Endodermal cell (in vitro differentiated cells): Measurements from ENCODE around the gene MS4A8. TPM values are rescaled to one million over a fixed set of nuclear protein-coding genes. Genes with fewer than 3 reads are reported as not detected.
A peak's percentile ranks its signal among the peaks of the same experiment; 100 is the strongest.
"Not testable (repeated sequence)": the region's sequence is repeated elsewhere in the genome, so short reads cannot be mapped to it uniquely, and the experiment has no call there.

ENCODE experiments used
- DNase-seq: peaks from one replicate; pipeline ENCODE4 v3.0.0-alpha.2; 2017
- H3K27ac ChIP-seq: 2 replicates; pipeline ENCODE4 v1.5.1; 2013; ENCODE audit warnings: mild to moderate bottlenecking, low read depth, low read length, moderate library complexity
- H3K27me3 ChIP-seq: 2 replicates; pipeline ENCODE4 v1.6.1; 2013; ENCODE audit warnings: mild to moderate bottlenecking, low read length, moderate library complexity; ENCODE audit not compliant: insufficient read depth, control insufficient read depth, poor library complexity, severe bottlenecking
- H3K36me3 ChIP-seq: 2 replicates; pipeline ENCODE4 v1.7.0; 2013; ENCODE audit warnings: mild to moderate bottlenecking, low read length, moderate library complexity; ENCODE audit not compliant: control insufficient read depth, insufficient read depth
- H3K4me1 ChIP-seq: one replicate; pipeline ENCODE4 v1.7.0; 2013; ENCODE audit warnings: low read length; ENCODE audit not compliant: control insufficient read depth, insufficient read depth
- H3K4me3 ChIP-seq: 2 replicates; pipeline ENCODE4 v1.5.1; 2013; ENCODE audit warnings: mild to moderate bottlenecking, low read length, moderate library complexity
- H3K9ac ChIP-seq: 2 replicates; pipeline ENCODE4 v1.6.1; 2013; ENCODE audit warnings: mild to moderate bottlenecking, low read length, moderate library complexity; ENCODE audit not compliant: poor library complexity, severe bottlenecking; ENCODE audit errors: extremely low read depth
- H3K9me3 ChIP-seq: 2 replicates; pipeline ENCODE4 v1.6.1; 2013; ENCODE audit warnings: mild to moderate bottlenecking, low read length, moderate library complexity; ENCODE audit not compliant: control insufficient read depth
- H3K27ac Mint-ChIP-seq: 2 replicates; pipeline ENCODE4 v1.8.0; 2020; ENCODE audit warnings: mixed read lengths
- H3K27me3 Mint-ChIP-seq: 2 replicates; pipeline ENCODE4 v1.8.0; 2021; ENCODE audit warnings: mild to moderate bottlenecking, mixed read lengths; ENCODE audit not compliant: insufficient read depth
- H3K36me3 Mint-ChIP-seq: 2 replicates; pipeline ENCODE4 v1.8.0; 2020; ENCODE audit warnings: low read depth, mixed read lengths
- H3K4me1 Mint-ChIP-seq: 2 replicates; pipeline ENCODE4 v1.8.0; 2020; ENCODE audit warnings: mixed read lengths
- H3K4me3 Mint-ChIP-seq: 2 replicates; pipeline ENCODE4 v1.8.0; 2020; ENCODE audit warnings: mild to moderate bottlenecking, moderate library complexity, mixed read lengths
- H3K9me3 Mint-ChIP-seq: 2 replicates; pipeline ENCODE4 v1.8.0; 2020; ENCODE audit warnings: mild to moderate bottlenecking, mixed read lengths
- CTCF ChIP-seq: fragments of 200-600 bp; sonication (generic); conservative IDR thresholded peaks from 2 replicates; pipeline ENCODE4 v1.5.0; 2021; ENCODE audit warnings: antibody characterized with exemption, mild to moderate bottlenecking
- WGBS, 2 experiments: methylation state at CpG; one replicate each; pipeline versions ENCODE4 v1.1.5 to v1.1.7; 2013; ENCODE audit warnings: missing lambda C conversion rate in 2 of 2, mixed read lengths in 1 of 2; ENCODE audit not compliant: insufficient coverage in 1 of 2, insufficient read length in 1 of 2; 5-methylcytosine and 5-hydroxymethylcytosine counted together
- total RNA-seq, 2 donors: library from RNA; stranded (reverse); fragmentation: NEBNext Ultra II Directional in 1 of 2; extraction: Animal tissue kit (Norgen Biotek cat#: 25700) in 1 of 2; gene quantifications; 2 replicates in 1 of 2; 3 replicates in 1 of 2; pipeline ENCODE4 v1.2.1, GENCODE V29; 2021

The MS4A8 gene
- total RNA-seq, 2 donors from 2014 or later, result not detected

DNA sequence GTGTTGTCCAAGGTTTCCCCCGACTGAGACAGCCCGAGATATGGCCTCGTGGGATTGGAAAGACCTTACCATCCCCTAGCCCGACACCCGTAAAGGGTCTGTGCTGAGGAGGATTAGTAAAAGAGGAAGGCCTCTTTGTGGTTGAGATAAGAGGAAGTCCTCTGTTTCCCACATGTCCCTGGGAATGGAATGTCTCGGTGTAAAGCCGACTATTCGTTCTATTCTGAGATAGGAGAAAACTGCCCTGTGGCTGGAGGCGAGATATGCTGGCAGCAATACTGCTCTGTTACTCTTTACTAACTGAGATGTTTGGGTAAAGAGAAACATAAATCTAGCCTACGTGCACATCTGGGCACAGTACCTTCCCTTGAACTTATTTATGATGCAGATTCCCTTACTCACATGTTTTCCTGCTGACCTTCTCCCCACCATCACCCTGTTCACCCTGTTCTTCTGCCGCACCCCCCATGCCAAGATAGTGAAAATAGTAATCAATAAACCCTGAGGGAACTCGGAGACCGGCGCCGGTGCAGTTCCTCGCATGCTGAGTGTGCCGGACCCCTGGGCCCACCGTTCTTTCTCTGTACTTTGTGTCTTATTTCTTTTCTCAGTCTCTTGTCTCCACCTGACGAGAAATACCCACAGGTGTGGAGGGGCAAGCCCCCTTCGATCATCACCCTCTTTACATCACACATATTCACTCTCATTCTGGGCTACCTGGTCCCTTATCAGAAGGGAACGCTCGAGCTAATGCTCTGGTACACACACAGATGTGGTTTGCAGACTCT lies 60.2 kb downstream of the MS4A8 start:
- H3K4me1 ChIP-seq, H3K27me3 ChIP-seq, H3K27ac Mint-ChIP-seq, H3K4me1 Mint-ChIP-seq, H3K36me3 Mint-ChIP-seq, H3K9me3 ChIP-seq, DNase-seq, H3K4me3 ChIP-seq, H3K9me3 Mint-ChIP-seq, H3K27me3 Mint-ChIP-seq, H3K9ac ChIP-seq, H3K27ac ChIP-seq, H3K4me3 Mint-ChIP-seq, H3K36me3 ChIP-seq: not testable (repeated sequence)
- 86 to 92% methylated on average over 11 to 22 of the region's 22 CpGs for WGBS, 2 experiments

DNA sequence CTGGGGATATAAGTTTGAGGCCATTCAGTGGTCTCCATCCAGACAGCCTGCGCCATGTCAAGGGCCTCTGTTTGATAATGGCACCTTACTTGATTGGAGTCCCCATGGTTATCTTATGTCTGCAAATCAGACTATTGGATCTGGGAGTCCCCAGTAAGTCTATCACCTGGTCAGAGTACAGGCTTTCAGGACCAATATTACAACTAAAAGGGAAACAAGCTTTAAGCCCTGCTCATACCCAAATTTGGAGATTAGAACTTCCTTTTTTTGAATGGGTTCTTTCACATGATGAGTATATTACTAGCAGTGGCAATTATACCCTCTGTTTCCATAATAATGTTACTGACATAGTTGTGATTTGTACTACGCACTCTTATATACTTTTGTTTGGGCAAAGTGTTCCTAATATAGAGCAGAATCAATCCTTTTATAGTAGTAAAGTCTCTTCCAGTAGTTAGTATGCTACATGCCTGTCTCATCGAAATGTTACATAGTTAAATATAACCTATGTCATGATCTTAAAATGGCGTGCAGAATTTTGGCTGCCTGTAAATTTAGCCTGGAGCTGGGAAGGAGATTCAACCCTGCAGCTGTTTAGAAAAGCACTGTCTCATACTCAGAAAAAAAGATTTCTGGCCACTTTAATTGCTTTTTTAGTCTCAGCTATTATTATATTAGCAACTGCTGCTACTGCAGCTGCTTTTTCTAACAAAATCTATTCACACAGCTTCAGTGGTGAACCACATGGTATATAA lies 62.2 kb downstream of the MS4A8 start:
- no peak for TF ChIP-seq CTCF
- 93 to 97% methylated on average over 3 to 4 of the region's 4 CpGs for WGBS, 2 experiments

DNA sequence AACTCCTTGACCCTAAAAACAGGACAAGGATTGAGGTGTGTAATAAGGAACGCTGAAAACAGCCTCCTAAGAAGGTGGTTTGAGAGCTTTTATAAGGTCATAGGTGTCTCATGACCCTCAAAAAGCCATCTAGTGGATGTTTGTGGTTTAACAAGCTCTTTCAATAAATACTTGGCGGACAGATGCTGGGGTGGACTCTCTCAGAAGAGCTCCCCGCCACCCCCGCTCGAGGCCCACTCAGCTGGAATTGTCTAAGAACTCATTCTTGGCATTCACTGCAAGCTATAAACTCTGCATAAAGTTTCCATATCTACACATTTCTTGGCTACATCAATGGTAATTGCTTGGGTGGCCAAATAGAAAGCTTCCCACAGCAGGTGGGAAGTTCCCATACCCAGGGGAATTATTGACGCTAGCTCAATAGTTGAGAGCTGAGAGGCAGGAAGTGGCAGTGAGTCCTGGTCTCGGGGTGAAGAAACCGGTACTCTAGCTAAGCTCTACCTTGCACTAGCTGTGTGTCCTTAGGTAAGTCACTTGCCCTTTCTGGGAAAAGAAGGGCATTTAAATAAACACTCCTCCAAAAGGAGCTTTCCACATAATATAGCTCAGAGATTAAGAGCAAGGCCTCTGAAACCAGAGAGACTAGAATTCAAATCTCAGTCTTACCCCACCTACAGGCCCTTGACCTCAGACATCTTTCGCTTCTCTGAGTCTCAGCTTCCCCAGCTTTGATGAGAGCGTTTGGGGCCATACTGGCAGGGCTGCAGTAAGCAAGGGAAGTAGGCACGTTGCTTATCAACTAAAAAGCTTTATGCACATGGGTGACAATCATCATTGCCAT lies 63.7 kb downstream of the MS4A8 start:
- no peak overlapping the region for H3K4me3 ChIP-seq
- H3K27ac ChIP-seq, result no peak overlapping the region
- peaks cover 11% of the 10 kb centered on the region for H3K27me3 Mint-ChIP-seq
- H3K9me3 ChIP-seq, result no peaks in the 10 kb centered on the region
- H3K4me1 Mint-ChIP-seq, result peaks cover 2% of the 10 kb centered on the region
- H3K27ac Mint-ChIP-seq, result no peak overlapping the region
- no peaks in the 10 kb centered on the region for H3K4me1 ChIP-seq
- no peaks in the 10 kb centered on the region for H3K36me3 ChIP-seq
- peak; percentile 73 for TF ChIP-seq CTCF
- H3K36me3 Mint-ChIP-seq, result no peaks in the 10 kb centered on the region
- WGBS, 2 experiments, result 66 to 70% methylated on average over 7 to 11 of the region's 11 CpGs
- H3K27me3 ChIP-seq, result peaks cover 6% of the 10 kb centered on the region
- no peaks in the 10 kb centered on the region for H3K9me3 Mint-ChIP-seq
- H3K4me3 Mint-ChIP-seq, result no peak overlapping the region
- no peak for DNase-seq
- no peak overlapping the region for H3K9ac ChIP-seq

More for the DNA sequence above, 62.2 kb downstream of the MS4A8 start:
- Mint-ChIP-seq H3K27ac (no peak overlapping the region), H3K9me3 (peaks cover 3% of the 10 kb centered on the region), H3K27me3 (peaks cover 4% of the 10 kb centered on the region), H3K36me3 (no peaks in the 10 kb centered on the region), H3K4me3 (no peak overlapping the region), H3K4me1 (peaks cover 2% of the 10 kb centered on the region)
- Histone ChIP-seq H3K27ac (no peak overlapping the region), H3K4me3 (no peak overlapping the region), H3K36me3 (no peaks in the 10 kb centered on the region), H3K9ac (no peak overlapping the region), H3K9me3 (no peaks in the 10 kb centered on the region), H3K4me1 (no peaks in the 10 kb centered on the region), H3K27me3 (no peaks in the 10 kb centered on the region)
- no peak for DNase-seq
